ENCODE data around the gene ARHGAP44. TPM values are rescaled to one million over a fixed set of nuclear protein-coding genes. Genes with fewer than 3 reads are reported as not detected.

ARHGAP44 gene
- total RNA-seq, 4 donors from 2014 or later: 11.2 to 19.7 (median 14.9) TPM

GRCh38 chr17:13029340-13029739 lies 240.0 kb downstream of the ARHGAP44 start:
- no peaks in the 10 kb centered on the region for H3K36me3 ChIP-seq
- H3K27ac ChIP-seq: no peak overlapping the region
- H3K27me3 ChIP-seq: no peaks in the 10 kb centered on the region
- H3K4me1 ChIP-seq: peaks cover 0 to 2% (median 0%) of the 10 kb centered on the region in 4 donors
- no peak for DNase-seq
- no peaks in the 10 kb centered on the region for H3K9me3 ChIP-seq
- no peak overlapping the region for H3K4me3 ChIP-seq
- TF ChIP-seq, protein P1, sequence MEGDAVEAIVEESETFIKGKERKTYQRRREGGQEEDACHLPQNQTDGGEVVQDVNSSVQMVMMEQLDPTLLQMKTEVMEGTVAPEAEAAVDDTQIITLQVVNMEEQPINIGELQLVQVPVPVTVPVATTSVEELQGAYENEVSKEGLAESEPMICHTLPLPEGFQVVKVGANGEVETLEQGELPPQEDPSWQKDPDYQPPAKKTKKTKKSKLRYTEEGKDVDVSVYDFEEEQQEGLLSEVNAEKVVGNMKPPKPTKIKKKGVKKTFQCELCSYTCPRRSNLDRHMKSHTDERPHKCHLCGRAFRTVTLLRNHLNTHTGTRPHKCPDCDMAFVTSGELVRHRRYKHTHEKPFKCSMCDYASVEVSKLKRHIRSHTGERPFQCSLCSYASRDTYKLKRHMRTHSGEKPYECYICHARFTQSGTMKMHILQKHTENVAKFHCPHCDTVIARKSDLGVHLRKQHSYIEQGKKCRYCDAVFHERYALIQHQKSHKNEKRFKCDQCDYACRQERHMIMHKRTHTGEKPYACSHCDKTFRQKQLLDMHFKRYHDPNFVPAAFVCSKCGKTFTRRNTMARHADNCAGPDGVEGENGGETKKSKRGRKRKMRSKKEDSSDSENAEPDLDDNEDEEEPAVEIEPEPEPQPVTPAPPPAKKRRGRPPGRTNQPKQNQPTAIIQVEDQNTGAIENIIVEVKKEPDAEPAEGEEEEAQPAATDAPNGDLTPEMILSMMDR (IDR thresholded peaks at IDR 0.05): no peak
- TF ChIP-seq POLR2A (IDR thresholded peaks at IDR 0.05): no peak

DNA sequence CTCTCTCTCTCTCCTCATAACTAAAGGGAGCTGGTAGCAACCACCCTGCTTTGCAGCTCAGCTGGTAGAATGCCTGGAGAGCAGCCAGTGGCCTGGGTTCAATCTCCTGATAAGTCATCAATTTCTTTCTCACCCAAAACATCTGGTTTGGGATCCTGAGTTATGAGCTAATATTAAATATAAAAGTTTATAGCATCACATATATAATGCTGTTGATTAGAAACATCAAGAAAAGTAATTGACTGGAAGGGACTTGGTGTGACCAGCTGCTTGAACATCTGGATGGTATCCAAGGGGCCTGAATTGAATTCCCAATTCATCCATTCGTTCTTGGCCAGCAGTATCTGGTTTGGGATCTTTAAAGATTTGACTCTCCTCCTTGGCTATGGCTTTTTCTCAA lies 240.8 kb downstream of the ARHGAP44 start:
- Histone ChIP-seq H3K27ac (no peak overlapping the region), H3K4me1 (no peaks in the 10 kb centered on the region), H3K36me3 (no peaks in the 10 kb centered on the region), H3K4me3 (no peak overlapping the region), H3K9me3 (no peaks in the 10 kb centered on the region), H3K27me3 (no peaks in the 10 kb centered on the region)
- TF ChIP-seq POLR2A (IDR thresholded peaks at IDR 0.05): no peak
- TF ChIP-seq, protein P1 (IDR thresholded peaks at IDR 0.05): no peak
- no peak for DNase-seq

GRCh38 chr17:13030459-13031300 lies 241.4 kb downstream of the ARHGAP44 start:
- Histone ChIP-seq H3K27ac (no peak overlapping the region), H3K27me3 (no peaks in the 10 kb centered on the region), H3K4me3 (no peak overlapping the region), H3K36me3 (no peaks in the 10 kb centered on the region), H3K9me3 (peaks cover 0 to 2% (median 0%) of the 10 kb centered on the region in 4 donors), H3K4me1 (no peaks in the 10 kb centered on the region)
- TF ChIP-seq, protein P1 (IDR thresholded peaks at IDR 0.05): peak; percentile 43 to 86 (median 66)
- no peak for TF ChIP-seq POLR2A (IDR thresholded peaks at IDR 0.05)
- DNase-seq: peak in 1 of 3 donors; percentile 72

DNA sequence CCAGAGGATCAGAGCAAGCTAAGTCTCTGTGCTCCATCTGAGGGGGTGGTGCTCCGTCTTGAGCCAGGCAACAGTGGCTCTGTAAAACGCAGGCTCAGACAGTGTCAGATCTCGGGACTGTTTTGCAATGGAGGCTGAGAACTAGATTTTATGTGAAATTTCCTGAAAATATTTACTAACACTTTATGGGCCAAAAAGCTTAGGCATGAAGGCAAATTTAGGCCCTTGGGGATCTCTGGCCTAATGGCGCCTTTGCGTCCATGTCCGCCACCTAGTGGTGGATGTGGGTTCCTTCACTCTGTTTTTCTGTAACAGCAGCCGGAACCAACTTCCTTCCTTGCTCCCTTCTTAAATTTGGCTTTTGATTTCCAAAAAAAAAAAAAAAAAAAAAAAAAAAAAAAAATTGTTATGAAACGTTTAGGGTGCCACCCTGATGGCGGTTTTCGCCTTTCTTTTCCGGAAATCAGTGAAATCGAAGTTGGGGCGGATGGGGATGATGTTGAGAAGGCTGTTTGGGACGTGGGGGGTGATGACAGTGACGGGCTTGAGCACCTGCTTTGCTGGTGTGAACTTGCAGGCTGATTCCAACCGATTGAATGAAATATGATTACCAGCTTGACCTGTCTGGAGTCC lies 242.5 kb downstream of the ARHGAP44 start:
- Histone ChIP-seq H3K9me3 (peaks cover 0 to 2% (median 0%) of the 10 kb centered on the region in 4 donors), H3K27ac (no peak overlapping the region), H3K36me3 (no peaks in the 10 kb centered on the region), H3K4me1 (no peaks in the 10 kb centered on the region), H3K27me3 (no peaks in the 10 kb centered on the region), H3K4me3 (no peak overlapping the region)
- no peak for TF ChIP-seq POLR2A (IDR thresholded peaks at IDR 0.05)
- TF ChIP-seq, protein P1 (IDR thresholded peaks at IDR 0.05): peak; percentile 8 to 75 (median 60)
- peak in 2 of 3 donors; percentile 39 to 65 for DNase-seq

DNA sequence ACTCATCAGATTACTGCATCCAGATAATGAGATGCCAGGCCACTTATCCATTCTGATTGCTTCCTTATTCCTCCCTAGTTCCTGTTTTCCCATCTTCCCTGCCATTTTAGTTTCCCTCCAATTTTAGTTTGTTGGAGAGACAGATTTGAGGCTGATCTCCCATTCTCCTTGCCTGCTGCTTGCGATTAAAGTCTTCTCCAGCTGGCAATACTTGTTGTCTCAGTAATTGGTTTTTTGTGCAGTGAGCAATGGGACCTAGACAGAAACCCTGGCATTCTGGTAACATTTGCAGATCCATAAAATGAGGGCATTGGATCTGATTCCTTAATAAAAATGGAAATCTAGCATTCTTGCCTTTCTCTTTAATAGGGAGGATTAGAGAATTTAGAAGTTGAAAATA lies 246.1 kb downstream of the ARHGAP44 start:
- no peaks in the 10 kb centered on the region for H3K36me3 ChIP-seq
- no peaks in the 10 kb centered on the region for H3K4me1 ChIP-seq
- no peaks in the 10 kb centered on the region for H3K27me3 ChIP-seq
- no peak overlapping the region for H3K4me3 ChIP-seq
- peaks cover 0 to 2% (median 0%) of the 10 kb centered on the region in 4 donors for H3K9me3 ChIP-seq
- H3K27ac ChIP-seq: no peak overlapping the region
- no peak for DNase-seq
- no peak for TF ChIP-seq POLR2A (IDR thresholded peaks at IDR 0.05)
- TF ChIP-seq, protein P1 (IDR thresholded peaks at IDR 0.05): no peak
